HG03521 (cell line): ENCODE measurements around the gene TRIM3.
A peak's percentile ranks its signal among the peaks of the same experiment; 100 is the strongest.

Experiments
- ATAC-seq: cut with Tn5 transposase; IDR thresholded peaks from one replicate; pipeline ENCODE4 v1.9.1; 2021; ENCODE audit warnings: mild to moderate bottlenecking, moderate library complexity; ENCODE audit not compliant: unreplicated experiment

TRIM3 gene

DNA sequence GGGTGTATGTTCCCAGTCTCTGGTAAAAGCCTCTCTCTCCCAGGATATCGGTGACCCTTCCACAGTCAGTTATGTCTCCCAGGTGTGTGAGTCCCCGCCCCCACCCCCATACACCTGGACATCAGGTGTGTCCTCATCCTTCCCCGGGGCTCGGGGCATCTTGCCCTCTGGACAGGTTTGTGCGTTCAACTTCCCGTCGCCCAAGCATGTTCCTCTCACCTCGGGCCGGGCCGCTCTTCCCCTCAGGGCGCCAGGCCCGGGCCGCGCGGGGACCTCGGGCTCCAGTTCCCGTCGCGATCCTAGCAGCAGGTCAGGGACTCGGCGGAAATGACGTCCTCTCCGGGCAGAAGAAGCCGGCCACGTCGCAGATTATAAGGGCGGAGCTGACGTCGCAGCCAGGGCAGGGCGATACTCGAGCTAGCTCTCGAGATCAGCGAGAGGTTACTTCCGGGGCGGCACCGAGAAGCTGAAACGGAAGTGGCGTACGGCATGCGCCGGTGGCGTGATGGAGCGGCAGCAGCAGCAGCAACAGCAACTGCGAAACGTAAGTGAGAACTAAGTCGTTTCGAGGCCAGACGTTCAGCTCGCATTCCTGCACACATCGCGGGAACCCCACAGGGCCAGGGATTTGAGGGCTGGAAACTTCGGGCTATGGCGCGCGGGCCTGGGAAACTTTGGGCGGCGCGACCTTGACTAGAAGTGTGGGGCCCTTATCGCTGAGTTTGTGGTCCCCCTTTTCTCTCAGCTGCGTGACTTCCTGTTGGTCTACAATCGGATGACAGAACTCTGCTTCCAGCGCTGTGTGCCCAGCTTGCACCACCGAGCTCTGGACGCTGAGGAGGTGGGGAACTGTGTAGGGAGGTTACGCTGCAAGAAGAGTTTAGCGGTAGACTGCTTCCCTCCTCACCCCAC, 7.5 kb upstream of the TRIM3 start, which contains the start of the genes ARFIP2 and TIMM10B:
Gene ARFIP2 (minus strand): TSS at position 320 of the 912 bp plus-strand sequence. CDS start 910 bp downstream, outside the sequence.
Gene TIMM10B (plus strand): TSS at position 490 of the 912 bp plus-strand sequence. CDS start 16 bp downstream, at position 506.
- peak; percentile 99 for ATAC-seq

DNA sequence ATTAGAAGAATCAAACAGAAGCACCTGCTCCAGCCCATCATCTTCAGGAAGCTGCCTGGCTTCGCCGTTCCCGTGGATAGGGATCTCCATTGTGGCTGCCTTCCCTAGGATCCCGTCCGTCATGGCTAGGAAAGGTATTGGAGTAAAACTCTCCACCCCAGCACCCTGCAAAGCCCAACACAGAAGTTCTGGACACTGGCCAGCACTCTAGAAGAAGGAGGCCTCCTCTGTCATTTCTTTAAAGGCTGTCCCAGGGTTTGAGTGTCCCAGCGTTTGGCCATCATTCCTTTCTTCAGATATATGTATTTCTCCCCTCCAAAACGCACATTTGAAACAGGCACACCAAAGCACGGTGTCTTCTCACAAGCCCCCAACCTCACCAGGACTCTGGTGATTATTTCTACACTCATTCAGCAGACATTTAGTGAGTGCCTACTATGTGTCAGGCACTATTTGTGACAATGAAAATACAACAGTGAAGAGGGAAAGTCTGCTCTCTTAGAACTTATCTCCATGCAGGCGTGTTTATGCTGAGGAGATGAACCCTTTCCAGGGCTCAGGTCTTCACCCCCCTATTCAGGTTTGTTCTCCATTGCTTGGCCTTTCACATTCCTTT, 6.7 kb upstream of the TRIM3 start:
- ATAC-seq: no peak

DNA sequence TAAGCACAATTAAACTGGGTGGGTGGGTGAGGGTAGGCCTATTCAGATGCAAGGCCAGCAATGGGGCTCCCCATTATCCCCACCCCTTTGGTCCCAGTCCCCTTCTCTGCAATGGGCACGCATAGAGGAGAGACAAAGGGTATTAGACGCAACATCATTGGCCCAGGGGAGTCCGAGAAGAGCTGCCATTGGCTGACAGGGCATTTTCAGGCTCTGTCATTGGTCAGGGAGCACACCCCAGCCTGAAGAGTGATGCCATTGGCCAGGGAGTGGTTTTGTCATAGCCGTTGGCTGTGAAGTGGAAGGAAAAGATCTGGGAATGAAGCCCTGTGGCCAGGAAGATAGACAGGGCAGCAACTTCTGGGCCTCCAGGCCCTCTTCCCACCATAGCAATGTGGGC, 2.8 kb upstream of the TRIM3 start:
- ATAC-seq: no peak

DNA sequence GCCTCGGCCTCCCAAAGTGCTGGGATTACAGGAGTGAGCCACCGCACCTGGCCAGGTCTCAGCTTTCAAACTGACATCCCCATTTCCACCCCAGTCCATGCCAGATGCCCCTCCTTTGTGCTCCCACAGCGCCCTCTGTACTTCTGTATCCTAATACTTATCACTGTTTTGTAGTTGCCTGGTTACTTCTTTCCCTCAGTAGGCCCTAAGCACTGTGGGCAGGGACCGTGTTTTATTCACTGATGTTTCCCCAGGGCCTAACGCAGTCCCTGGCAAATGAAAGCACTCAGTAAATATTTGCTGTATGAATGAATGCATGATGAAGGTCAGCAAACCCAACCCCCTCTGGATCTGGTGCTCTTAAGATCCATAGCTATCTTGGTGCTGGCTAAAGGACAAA, 2.2 kb upstream of the TRIM3 start:
- ATAC-seq: no peak

DNA sequence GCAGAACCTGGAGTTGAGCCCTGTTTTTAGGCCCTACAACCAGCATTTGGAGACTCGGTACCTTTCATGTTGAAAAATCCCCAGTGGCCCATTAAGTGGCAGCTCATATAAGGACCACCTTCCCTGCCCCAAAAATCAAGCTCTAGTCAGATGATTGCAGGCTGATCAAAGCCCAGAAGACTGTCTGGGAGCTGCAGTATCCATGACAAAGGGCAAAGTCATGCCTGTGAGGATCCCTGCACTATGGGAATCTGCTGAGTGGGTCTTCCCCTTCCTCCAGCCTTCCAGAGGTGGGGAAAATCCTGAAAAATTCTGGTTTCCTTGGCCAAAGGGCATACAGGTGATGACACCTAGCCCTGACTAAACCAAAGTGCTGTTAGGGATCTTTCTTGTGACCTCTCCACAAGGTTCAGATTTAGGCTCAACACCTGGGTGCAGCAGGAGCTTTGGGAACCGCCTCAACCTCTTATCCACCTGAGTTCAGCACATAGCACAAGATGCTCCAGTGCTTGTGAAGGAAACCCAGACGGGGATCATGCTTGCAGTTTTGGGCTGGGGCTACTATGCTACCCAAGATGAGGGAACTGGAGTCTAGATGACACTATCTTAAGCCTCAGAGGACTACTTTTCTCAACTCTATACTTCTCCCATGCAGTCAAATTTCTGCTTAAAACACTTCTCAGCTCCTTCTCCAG, 1.2 kb upstream of the TRIM3 start:
- ATAC-seq: no peak

DNA sequence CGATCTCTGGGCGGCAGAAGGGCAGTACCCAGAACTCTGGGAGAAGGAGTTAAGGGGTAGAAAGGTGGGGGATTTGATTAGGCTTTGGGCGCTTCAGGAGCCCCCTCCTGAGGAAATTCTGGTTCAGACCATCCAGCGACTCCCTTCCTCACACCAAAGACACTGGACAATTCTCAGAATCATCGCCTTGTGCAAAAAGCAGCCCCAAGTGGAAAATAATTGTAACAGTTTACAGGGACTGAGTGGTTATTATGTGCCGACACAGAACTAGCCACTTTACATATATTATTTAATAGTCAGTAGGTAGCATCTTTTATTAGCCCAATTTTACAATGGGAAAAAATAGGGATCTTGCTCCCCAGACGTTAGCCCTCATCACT, 662 bp upstream of the TRIM3 start:
- no peak for ATAC-seq

DNA sequence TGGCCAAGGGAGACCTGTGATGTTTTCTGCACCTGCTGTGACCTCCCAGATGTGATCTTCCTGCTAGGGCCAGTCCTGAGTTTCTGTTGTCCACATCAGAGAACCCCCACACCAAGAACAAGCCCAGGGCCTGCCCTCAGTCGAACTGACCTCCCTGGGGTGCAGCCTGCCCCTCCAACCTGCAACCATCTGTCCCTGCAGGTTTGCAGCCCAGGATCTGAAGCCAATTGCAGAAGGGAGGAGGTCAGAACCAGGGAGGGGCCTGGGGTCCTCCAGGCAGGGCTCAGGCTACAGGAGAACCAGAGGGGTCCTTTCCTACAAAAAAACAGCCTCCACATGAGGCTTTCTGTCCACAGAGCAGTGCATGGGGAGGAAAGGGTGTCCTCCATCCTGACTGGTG, 807 bp downstream of the TRIM3 start:
- no peak for ATAC-seq

DNA sequence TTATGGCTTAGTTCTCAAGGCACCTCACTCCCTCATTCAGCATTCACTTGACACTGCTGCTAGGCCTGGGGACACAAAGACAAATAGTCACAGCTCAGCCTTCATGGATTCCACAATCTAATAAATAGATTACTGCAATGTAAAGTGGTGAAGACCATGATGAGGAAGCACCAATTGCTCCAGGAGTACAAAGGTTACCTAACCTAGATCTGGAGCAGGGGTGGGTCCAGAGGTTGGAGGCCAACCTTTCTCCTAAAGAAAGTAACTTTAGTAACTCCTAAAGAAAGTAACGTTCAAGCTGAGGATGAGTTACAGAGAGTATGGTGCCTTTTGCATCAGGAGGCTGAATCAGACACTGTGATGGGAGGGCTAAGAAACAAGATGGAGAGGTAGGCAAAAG, 4.1 kb downstream of the TRIM3 start:
- ATAC-seq: no peak

DNA sequence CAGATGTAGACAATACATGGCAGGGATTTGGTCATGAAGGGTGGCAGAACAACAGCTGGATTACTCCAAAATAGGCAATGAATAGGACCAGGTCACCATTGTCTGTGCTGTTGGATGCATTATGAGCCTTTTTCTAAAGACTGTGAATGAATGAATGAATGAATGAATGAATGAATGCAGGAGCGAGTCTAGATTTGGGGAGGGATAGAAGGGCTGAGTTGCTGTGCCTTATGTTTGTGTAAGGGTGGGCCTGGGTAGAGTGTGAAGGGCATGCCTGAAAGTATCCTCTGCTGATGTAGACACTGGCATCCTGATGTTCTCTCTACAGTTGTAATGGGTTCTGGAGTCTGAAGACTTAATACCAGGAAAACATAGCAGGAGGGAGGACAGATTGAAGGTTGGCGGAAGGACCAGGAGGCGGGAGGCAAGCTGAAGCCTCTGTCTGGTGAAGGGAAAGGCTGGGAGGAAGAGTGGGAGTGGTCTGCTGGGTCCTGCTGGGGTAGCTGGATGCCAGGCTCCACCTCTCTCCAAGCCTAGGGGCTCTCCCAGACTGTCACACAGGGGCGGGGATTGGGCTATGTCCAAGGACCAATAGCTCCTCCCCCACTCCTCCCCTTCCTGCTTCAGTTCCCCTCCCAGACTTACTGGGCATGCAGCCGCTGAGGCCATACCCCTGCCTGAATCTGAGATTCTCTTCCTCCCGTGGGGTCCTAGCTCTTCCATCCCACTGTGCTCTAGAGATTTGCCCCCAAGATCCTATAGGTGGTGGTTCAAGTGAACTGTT, 4.8 kb downstream of the TRIM3 start:
- peak; percentile 46 for ATAC-seq

DNA sequence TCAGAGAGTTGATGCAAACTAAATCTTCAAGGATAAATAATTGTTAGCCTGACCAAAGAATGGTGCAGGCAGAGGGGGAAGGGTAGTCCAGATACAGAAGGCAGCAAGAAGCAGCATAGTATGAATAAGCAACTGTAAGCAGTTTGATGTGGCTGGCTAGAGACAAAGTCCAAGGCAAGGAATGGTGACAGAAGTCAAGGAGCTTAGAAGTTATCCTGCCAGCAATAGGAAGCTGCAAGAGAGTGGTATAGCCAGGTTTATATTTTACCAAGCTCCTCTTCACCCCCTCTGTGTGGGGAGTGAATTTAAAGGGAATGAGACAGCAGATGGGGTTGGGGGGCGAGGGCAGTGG, 14.7 kb downstream of the TRIM3 start:
- ATAC-seq: no peak

DNA sequence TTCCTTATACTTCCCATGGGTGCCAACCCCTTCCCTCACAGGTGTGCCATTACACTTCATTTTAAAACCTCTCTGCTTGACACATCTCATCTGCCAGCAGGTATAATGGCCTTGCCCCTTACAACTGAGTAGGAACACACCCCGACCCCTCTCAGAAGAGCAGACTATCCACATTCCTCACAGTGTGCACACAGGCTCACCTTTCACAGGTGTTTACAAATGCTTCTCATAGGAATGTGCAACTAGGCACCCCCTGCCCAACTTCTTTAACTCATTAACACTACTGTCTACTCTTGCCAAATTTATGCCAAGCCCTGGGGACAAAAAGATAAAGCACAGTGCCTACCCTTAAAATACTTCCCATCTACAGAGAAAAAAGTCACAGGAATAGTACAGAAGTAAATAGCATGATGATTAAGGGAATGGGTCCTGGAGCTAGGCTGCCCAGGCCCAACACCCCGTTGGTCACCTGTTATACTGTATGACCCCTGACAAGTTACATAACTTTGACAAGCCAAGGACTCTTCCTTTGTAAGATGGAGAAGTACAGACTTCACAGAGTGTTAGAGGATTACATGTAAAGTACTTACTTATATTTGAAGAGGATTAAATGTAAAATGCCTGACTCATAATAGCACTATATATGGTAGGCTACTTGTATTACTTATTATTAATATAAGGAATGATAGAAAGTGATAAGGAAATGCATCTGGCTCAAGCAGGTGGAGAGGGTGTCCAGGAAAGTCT, 15.2 kb downstream of the TRIM3 start:
- no peak for ATAC-seq

DNA sequence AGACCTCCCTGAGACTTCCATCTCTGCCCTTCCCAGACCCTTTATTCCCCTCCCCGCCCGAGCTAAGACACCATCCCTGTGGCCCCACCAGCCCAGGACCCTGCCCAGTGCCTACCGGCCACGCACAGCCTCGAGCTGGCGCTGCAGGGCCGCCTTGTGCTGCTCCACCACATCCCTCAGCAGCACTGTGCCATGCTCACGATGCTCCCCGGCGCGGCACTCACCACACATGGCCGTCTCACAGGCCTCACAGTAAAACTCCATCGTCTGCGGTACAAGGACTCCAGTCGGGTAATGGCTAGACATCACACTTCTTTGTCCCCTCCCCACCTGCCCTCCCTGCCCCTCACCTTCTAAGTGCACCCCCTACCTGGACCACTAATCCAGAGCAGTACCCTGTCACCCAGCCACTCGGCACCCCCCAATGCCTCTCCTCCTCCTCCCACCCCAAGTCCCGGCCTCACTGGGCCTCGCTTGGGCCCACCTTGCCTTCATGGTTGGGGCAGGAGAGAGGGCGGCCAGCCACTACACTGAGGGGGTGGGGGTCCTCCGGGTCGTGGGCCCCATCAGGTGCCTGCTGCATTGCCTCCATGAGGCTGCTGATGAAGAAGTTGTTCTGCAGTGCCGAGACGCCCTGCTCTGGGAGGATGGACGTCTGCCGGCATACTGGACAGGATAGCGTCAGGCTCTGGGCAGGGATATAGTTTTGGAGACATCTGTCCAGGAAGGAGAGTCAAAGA, 16.0 kb downstream of the TRIM3 start:
- ATAC-seq: no peak

DNA sequence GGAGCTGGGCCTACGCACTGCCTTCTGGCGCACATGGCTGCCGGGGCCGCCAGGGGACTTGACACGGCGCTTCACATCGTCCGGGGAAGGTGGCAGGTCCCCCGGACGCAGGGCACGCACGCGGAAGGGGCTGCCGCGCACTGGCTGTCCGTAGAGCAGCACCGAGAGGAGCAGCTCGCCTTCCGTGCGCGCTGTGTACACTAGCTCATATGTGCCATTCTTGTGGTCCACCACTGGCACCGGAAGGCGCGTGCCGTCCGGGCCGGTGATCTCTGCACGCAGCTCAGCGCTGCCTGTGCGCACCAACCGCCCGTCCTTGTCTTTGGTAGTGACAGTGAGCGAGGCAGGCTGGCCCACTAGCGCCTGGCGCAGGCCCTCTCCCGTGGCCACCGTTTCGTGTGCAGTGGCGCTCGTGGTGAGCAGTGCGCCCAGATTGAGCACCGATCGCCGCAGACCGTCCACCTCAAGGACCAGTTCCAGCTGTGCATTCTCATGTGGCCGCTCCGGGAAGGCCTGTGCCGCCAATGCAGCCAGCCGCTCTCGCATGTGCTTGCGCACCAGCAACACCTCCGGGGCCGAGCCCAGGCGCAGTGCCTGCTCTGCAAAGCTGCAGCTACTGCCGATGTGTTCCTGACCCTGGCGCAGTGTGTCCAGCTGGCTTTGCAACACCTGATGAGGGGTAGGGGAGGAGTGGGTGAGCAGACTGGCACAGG, 17.2 kb downstream of the TRIM3 start:
- no peak for ATAC-seq

DNA sequence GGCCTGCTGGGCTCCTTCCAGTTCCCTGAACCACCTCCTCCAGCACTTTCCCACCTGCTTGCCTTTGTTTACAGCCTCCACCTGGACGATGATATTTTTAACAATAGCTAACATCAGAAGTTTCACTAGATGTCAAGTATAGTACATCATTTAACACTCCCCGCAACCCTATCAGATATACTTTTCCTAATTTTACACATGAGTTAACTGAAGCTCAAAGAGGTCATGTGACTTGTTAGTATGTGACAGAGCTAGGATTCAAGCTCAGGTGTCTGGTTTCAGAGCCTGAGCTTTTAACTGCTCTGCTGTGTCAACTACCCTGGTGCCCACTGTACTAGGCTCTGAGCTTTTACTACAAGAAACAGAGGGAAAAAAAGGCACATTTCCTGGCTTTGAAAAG, 18.7 kb downstream of the TRIM3 start:
- no peak for ATAC-seq

DNA sequence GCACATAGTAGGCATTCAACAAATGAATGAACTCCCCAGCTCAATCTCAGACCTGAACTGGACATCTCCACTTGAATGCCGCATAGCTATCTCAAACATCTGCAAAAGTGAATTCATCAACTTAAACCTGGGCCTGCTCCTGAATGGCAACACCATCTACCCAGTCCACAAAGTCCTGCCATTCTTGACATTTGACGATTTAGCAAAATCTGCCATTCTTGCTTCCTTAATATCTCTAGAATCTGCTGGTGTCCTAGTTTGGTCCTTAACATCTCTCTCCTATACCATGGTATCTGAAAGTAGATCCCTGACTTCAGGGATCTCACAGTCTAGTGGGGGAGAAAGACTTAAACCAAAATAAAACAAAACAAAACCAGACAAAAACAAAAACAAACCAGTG, 20.6 kb downstream of the TRIM3 start:
- ATAC-seq: no peak

DNA sequence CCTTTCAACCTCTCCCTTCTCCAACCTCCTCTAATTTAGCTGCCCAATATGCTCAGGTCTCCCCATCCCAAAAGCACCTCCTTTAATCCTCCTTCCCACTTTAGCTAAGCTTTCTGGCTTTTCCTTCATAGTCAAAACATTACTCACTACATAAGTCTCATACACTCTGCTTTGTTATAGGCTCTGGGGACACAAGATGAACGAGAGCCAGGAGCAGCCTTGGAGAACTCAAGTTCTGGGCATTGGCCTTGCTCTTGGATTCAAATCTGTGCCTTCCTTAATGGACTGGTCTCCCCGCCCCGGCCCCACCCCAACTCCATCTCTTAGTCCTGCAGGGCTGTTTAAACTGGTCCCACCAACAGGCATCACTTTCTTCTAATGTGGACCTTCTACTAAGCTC, 21.5 kb downstream of the TRIM3 start:
- ATAC-seq: no peak

DNA sequence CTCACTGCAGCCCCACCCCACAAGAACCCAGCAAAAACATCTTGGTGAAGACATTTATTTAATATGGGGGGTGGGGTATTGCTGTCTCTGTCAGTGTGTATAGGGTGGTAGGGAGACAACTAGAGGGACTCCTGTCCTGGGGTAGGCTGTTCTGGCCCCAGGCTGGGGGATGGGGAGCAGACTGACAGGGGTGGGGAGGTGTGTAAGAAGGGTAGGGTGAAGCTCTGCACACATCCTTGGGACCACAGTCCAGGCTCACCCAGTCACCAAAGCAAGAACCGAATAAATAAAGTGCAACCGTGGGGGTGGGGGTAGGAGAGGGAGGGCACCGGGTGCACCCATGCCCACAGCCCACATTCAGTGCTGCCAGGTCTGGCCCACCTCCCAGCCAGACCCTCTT, 25.2 kb downstream of the TRIM3 start:
- ATAC-seq: no peak

DNA sequence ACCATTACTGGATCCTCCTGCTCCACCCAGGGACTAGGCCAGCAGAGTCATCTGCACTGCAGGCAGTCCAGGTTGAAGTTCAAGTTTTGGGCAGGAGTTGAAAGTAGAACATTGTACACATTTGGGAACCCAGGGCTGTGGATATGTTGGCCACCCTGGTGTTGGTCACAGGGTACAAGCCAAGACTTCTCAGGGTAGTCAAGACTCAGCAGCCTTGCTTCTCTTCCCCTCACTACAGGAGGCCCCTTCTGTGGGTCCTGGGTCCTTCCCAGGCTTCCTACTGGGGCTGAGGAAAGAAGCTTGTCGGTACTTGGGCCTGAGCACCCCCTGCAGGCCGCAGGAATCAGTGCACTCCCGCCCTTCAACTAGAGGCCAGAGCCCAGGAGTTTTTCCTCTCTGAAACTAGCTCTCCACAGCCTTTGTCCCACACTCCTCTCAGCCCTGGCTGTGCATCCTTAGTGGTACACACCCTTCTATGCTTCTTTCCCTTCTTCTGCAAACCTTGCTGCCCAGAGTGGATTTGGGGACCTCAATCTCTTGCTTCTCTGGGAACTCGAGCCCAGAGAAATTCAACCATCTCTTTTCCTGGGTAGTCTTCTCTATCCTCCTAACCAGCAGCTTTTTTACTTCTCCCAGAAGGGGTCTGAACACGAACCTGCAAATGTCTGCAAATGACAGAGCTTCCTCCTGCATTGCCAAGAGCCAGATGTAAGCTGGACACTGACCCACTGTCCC, 30.3 kb downstream of the TRIM3 start:
- ATAC-seq: peak; percentile 81
